Omental fat pad (tissue), 4 donors: ENCODE measurements around the gene BHLHE41. TPM values are rescaled to one million over a fixed set of nuclear protein-coding genes. Genes with fewer than 3 reads are reported as not detected.

Experiments
- ATAC-seq: fragments of 150-250 bp; one replicate; pipeline ENCODE4 v1.9.1; 2016; ENCODE audit warnings: mild to moderate bottlenecking, moderate library complexity; ENCODE audit not compliant: low FRiP score
- DNase-seq: peaks from one replicate; pipeline ENCODE4 v3.0.0-alpha.2; 2019; ENCODE audit warnings: low spot score
- total RNA-seq, 4 donors: library from RNA; depleted of rRNA; stranded (reverse); fragments of >200 nt; gene quantifications; one replicate each; pipeline ENCODE4 v1.1.0, GENCODE V29; 2016
- TF ChIP-seq, protein P1 (sequence below), 3 donors: fragments of 450-650 bp; IDR thresholded peaks; one replicate each; pipeline ENCODE4 v1.5.1; 2016 to 2017; ENCODE audit warnings: antibody characterized with exemption in 3 of 3, mild to moderate bottlenecking in 3 of 3, moderate library complexity in 2 of 3

BHLHE41 gene
- total RNA-seq, 4 donors from 2014 or later = 4.6 to 7.5 (median 5.2) TPM

DNA sequence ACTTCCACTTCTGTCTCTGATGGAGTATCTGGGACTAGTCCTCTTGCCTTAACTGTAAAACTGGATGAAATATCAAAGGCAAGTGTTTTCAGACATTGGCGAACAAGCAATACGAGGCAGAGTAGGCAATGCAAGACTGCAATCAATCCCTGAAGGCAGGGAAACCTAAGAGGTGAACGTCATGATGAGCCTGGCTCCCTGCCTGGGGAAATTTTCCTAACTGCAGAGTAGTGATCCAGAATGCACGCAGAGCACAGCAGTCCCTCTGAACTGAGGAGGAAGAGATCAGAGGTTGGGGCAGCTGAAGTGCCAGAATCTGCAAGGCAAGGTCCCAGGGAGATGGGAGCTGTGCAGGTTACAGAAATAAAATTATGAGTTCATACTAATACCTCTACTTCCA is 18.5 kb downstream of the BHLHE41 start:
- TF ChIP-seq, protein P1, sequence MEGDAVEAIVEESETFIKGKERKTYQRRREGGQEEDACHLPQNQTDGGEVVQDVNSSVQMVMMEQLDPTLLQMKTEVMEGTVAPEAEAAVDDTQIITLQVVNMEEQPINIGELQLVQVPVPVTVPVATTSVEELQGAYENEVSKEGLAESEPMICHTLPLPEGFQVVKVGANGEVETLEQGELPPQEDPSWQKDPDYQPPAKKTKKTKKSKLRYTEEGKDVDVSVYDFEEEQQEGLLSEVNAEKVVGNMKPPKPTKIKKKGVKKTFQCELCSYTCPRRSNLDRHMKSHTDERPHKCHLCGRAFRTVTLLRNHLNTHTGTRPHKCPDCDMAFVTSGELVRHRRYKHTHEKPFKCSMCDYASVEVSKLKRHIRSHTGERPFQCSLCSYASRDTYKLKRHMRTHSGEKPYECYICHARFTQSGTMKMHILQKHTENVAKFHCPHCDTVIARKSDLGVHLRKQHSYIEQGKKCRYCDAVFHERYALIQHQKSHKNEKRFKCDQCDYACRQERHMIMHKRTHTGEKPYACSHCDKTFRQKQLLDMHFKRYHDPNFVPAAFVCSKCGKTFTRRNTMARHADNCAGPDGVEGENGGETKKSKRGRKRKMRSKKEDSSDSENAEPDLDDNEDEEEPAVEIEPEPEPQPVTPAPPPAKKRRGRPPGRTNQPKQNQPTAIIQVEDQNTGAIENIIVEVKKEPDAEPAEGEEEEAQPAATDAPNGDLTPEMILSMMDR (IDR thresholded peaks at IDR 0.05) = no peak
- no peak for DNase-seq
- ATAC-seq = no peak

DNA sequence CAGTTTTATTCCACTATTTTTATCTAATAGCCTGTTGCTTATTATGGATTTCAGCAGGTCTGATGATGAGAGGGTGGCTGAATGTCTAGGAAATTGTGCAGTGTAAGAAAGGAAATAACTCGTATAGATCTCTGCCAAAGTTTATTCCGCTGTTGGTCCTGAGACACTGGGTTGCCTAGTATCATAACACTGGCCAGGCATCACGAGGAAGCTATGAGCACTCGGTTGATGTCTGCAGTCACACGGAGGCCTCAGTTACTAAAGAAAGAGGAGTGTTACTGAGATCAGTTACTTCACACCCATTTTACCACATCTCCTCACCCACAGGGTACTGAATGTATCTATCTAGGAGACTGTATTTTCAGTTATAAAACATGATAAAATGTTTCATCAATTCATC is 21.9 kb downstream of the BHLHE41 start:
- TF ChIP-seq, protein P1 (IDR thresholded peaks at IDR 0.05) = no peak
- ATAC-seq = no peak
- DNase-seq = no peak

DNA sequence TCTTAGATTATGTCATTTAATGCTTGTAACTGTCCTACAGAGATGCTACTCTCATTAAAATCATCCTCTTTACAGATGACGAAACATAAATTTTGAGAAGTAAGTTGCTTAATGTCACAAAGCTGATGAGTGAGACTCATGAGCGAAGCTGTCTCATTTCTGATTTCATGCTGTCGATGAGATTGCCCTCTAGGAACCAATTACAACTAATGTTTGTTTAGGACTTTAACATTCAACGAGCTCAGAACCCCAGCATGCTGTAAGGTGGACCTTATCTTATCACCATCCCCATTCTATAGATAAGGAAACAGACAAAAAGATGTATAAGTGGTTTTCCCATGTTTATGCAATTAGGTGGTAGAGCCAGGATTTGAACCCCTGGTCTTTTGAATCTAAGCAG is 23.1 kb downstream of the BHLHE41 start:
- TF ChIP-seq, protein P1 (IDR thresholded peaks at IDR 0.05) = no peak
- no peak for DNase-seq

DNA sequence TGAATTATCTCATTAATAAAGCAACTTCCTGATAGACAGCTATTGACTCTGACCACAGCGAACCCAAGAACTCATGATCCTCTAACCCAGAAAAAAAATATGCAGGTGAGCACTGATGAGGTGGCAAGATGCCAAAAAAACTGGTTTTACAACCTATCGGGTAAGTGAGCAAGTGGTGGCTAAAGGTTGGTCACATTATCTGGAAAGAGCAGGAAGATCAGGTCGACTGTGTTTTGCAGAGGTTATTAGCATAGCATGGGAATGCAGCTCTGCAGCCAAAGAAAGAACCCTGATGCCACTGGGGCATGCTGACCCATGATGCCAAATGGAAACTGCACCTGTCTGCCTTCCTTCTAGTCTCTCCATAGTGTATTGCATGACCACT is 23.5 kb downstream of the BHLHE41 start:
- DNase-seq = no peak
- TF ChIP-seq, protein P1 (IDR thresholded peaks at IDR 0.05) = no peak
- ATAC-seq = no peak

More for the DNA sequence above, 23.1 kb downstream of the BHLHE41 start:
- ATAC-seq = no peak

DNA sequence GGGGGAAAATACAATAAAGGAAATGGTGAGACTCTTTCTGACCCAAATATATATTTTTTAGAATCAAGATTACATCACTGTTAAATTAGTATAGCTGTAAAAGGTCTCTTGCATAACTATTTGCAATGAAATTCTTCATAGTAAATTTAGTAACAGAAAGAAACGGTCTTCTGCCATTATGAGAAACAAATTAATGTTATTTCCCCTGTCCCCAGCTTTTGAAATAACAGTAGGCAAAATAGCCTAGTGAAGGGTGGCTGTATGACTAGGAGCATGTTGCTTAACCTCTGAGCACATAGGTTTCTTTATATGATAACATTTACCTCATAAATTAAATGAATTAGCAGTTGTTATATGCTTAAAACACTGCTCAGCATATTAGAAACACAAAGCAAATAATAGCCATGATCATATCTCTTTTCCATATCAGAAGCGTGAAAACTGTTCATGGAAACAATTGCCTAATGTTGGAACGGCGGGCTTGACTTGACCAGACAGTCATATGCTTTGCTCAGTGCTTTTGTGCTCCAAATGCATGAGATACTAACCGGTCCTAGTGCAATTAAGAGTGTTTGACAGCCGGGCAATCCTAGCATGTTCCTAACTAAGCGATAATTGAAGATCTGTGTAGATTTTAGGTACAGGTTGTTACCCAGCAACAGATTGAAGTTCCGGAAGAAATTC is 24.0 kb downstream of the BHLHE41 start:
- no peak for DNase-seq
- no peak for ATAC-seq
- TF ChIP-seq, protein P1 (IDR thresholded peaks at IDR 0.05) = no peak

DNA sequence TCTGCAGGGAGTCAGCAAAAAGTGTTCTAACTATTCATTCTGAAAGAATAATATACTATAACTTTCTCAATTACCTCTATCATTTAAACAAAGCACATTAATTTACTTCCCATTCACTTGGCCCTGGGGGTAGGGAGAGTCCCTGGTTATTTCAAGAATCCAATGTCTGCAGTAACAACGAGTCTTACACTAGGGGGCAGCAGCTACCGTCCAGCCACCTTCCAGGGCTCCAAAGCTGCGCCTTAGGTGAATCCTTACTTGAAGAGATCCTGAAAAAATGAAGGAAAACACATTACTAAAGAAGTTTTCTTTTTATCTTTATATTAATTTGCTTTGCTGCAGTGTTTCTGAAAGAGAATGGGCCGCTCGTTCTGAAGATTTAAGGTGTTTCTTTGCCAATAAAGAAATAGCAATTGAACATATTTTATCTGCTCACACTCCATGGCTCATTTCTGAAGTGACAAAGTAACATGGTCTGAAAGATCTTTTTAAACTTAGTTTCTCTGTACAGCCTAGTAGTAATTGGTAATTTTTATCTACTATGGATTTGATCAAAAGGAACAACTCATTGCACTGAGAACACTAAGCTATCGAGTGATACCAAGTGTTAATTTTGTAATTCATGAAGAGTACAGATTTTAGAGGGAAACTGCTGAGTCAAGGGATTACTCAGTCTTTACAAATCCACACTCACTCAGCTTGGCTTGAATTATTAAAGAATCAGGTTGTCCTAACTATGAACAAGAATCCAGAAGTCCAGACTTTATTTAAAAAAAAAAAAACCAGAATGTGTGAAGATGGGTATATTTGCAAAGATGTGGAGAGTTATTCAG is 27.6 kb downstream of the BHLHE41 start:
- TF ChIP-seq, protein P1 (IDR thresholded peaks at IDR 0.05) = peak in 1 of 3 donors; percentile 70
- ATAC-seq (peak; percentile 93), DNase-seq (no peak)
